Right lobe of liver (tissue), 6 donors: ENCODE data around the gene OSBPL3. TPM values are rescaled to one million over a fixed set of nuclear protein-coding genes. Genes with fewer than 3 reads are reported as not detected.

ENCODE experiments used
- ATAC-seq, 4 donors: fragments of 200-7000 bp; cut with Tn5 transposase; one replicate each; pipeline ENCODE4 v1.9.1; 2020; ENCODE audit warnings: mild to moderate bottlenecking in 4 of 4, moderate library complexity in 4 of 4
- DNase-seq, 3 donors: peaks; one replicate each; pipeline ENCODE4 v3.0.0-alpha.2; 2020
- H3K27ac ChIP-seq, 3 donors: fragments of 200-600 bp; one replicate each; pipeline ENCODE4 v1.8.0; 2022
- H3K27me3 ChIP-seq, 2 donors: fragments of 200-600 bp; one replicate each; pipeline ENCODE4 v1.8.0; 2022
- H3K36me3 ChIP-seq, 4 donors: fragments of 200-600 bp; sonication (generic) in 1 of 4; one replicate each; pipeline versions ENCODE4 v1.5.1 to v1.8.0; 2017 to 2022; ENCODE audit warnings: control low read depth in 1 of 4
- H3K4me1 ChIP-seq, 4 donors: fragments of 200-600 bp; sonication (generic) in 1 of 4; one replicate each; pipeline versions ENCODE4 v1.5.1 to v1.8.0; 2017 to 2022; ENCODE audit warnings: control low read depth in 1 of 4
- H3K4me3 ChIP-seq, 3 donors: fragments of 200-600 bp; one replicate each; pipeline ENCODE4 v1.8.0; 2022
- H3K9me3 ChIP-seq, 4 donors: fragments of 200-600 bp; sonication (generic) in 1 of 4; one replicate each; pipeline versions ENCODE4 v1.5.1 to v1.8.0; 2017 to 2022; ENCODE audit warnings: control low read depth in 1 of 4
- CTCF ChIP-seq, 4 donors: fragments of 200-600 bp in 3 of 4; fragments of 450-650 bp in 1 of 4; IDR thresholded peaks; one replicate each; pipeline versions ENCODE4 v1.5.1 to v1.8.0; 2016 to 2022; ENCODE audit warnings: antibody characterized with exemption in 4 of 4, mild to moderate bottlenecking in 2 of 4
- POLR2A ChIP-seq: fragments of 450-650 bp; IDR thresholded peaks from one replicate; pipeline ENCODE4 v1.6.1; 2017; ENCODE audit warnings: antibody characterized with exemption, mild to moderate bottlenecking
- WGBS: methylation state at CpG from one replicate; pipeline ENCODE4 v1.1.6; 2018; ENCODE audit warnings: low coverage, low lambda C conversion rate; ENCODE audit not compliant: insufficient coverage; ENCODE audit errors: missing lambda C conversion rate; 5-methylcytosine and 5-hydroxymethylcytosine counted together
- intact Hi-C, 2 donors: fragments of 100-400 bp; cut with DNase I; formaldehyde crosslinking; loops; one replicate each; pipeline versions ENCODE4 v1.11.2 to v1.14.1; 2022
- total RNA-seq, 6 experiments: library from RNA; depleted of rRNA in 2 of 6; stranded (reverse); fragments of >200 nt in 2 of 6; fragmentation: NEBNext Ultra II Directional in 3 of 6; extraction: Animal tissue kit (Norgen Biotek cat#: 25700) in 3 of 6; gene quantifications; one replicate each; pipeline versions ENCODE4 v1.1.0 to v1.2.4, GENCODE V29; 2016 to 2023
- donor health status: DM: no; HTN: yes; CAD: no.
- donor health status: DM: no; HTN: no; CAD: no.
- donor health status: DM: no; HTN: no; CAD: no.
- donor health status: DM: no; HTN: yes; CAD: no.
- donor health status: DM: no; HTN: yes; CAD: no.

OSBPL3 gene
- total RNA-seq, 6 experiments from 2014 or later: 0.70 to 8.2 (median 2.4) TPM

DNA sequence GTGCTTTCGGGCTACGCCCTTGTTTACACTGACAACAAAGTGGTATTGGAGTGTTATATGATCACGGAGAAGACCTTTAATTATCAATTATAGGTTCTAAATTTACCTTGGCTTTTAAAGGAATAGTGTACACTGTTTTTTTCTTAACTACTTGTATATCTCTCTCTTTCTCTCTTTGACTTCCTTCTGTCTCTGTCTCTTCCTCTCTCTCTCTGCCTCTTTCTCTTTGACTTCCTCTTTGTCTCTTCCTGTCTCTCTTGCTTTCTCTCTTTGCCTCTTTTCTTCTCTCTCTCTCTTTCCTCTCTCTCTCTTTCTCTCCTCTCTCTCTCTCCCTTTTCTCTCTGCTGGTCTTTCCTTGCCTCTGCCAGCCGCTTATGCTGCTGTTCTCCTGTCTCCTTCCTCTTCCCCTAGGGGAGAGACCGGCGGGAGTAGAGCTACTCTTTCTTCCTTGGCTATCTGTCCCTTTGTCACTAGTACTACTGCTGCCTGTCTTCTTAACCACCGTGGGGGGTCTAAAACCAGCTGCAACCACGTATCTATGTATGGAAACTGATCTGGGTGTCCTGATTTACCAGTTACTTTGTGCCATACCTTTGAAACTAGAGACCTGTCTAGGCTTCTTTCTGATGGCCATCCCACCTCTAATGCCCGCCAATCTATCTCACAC, 185.9 kb downstream of the OSBPL3 start:
- TF ChIP-seq CTCF (IDR thresholded peaks at IDR 0.05) (no peak), POLR2A (no peak)
- no peaks in the 10 kb centered on the region for H3K36me3 ChIP-seq
- no peak overlapping the region for H3K27ac ChIP-seq
- no peaks in the 10 kb centered on the region for H3K9me3 ChIP-seq
- H3K4me1 ChIP-seq: no peaks in the 10 kb centered on the region
- intact Hi-C loops: no loop called here
- WGBS: 64% methylated on average over 7 of the region's 9 CpGs
- ATAC-seq (no peak), DNase-seq (no peak)
- no peak overlapping the region for H3K4me3 ChIP-seq
- H3K27me3 ChIP-seq: no peaks in the 10 kb centered on the region

DNA sequence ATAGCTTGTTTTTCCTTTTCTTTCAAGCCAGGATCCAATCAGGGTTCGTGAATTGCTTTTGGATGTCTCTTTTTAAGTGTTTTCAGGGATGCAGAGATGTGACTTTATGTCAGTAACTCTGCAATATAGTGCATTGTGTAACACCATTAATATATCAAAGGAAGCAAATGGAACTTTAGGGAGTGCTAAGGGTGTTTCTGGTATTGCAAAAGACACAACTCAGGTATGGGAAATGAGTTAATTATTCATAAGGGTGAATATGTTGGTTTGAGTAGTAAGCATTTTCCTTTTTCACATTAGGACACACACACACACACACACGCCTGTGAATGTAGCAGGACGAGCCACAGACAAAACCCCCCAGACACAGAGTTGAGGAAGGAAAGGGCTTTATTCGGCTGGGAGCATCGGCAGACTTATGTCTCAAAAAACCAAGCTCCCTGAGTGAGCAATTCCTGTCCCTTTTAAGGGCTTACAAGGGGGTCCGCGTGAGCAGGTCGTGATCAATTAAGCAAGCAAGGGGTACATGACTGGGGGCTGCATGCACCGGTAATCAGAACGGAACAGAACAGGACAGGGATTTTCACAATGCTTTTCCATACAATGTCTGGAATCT, 190.9 kb downstream of the OSBPL3 start:
- H3K4me1 ChIP-seq: no peaks in the 10 kb centered on the region
- DNase-seq (no peak), ATAC-seq (peak in 1 of 4 donors; percentile 71)
- no peaks in the 10 kb centered on the region for H3K36me3 ChIP-seq
- no peaks in the 10 kb centered on the region for H3K27me3 ChIP-seq
- no peak for TF ChIP-seq POLR2A
- TF ChIP-seq CTCF (IDR thresholded peaks at IDR 0.05): no peak
- no peak overlapping the region for H3K27ac ChIP-seq
- 81% methylated on average over 9 of the region's 10 CpGs for WGBS
- no peaks in the 10 kb centered on the region for H3K9me3 ChIP-seq
- intact Hi-C loops: no loop called here
- H3K4me3 ChIP-seq: no peak overlapping the region

DNA sequence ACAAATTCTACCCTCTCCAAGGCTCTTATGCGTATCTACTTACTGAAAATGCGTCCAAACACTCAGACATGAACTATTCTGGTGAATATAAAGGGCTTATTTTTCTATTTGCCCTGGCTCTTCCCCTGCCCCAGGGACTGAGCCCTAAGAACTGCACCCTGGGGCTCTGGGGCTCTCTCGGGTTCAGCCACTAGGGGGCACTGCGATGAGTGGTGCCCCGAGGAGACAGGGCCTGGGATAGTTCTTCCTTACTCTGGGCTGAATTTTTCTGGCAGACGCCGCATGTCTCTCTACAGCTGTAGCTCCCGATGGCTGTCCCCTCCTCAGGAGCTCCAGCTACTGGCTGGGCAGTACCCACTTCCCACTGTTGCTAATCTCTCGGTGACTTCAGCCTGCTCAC, 191.9 kb downstream of the OSBPL3 start:
- no peak for ATAC-seq
- no peak overlapping the region for H3K27ac ChIP-seq
- 81% methylated on average over 4 of the region's 9 CpGs for WGBS
- DNase-seq: no peak
- no peaks in the 10 kb centered on the region for H3K36me3 ChIP-seq
- TF ChIP-seq CTCF (IDR thresholded peaks at IDR 0.05): peak in 3 of 4 donors; percentile 16 to 35 (median 17)
- TF ChIP-seq POLR2A: no peak
- no peaks in the 10 kb centered on the region for H3K4me1 ChIP-seq
- H3K27me3 ChIP-seq: no peaks in the 10 kb centered on the region
- H3K9me3 ChIP-seq: no peaks in the 10 kb centered on the region
- H3K4me3 ChIP-seq: no peak overlapping the region
- intact Hi-C loops: no loop called here

DNA sequence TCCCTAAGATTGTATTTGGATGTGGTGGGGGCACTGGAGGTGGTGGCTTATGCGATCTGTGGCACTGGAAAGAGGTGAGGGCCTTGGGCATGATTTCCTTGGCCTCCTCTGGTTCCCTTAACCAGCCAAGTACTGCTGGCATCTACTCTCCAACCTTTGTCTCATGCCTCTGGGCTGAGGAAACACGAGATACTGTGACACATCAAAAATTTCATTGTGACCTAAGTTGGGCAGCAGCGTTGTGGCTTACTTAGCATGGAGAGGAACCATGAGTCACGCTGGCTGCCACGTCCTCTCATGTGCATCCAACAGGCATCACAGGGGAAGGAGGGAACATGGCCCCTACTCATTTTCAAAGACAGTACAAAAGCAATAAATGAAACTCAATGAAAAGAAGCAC, 193.0 kb downstream of the OSBPL3 start:
- Histone ChIP-seq H3K27ac (no peak overlapping the region), H3K27me3 (no peaks in the 10 kb centered on the region), H3K4me3 (no peak overlapping the region), H3K4me1 (no peaks in the 10 kb centered on the region), H3K9me3 (no peaks in the 10 kb centered on the region), H3K36me3 (no peaks in the 10 kb centered on the region)
- intact Hi-C loops: no loop called here
- DNase-seq: peak in 1 of 3 donors; percentile 38
- 51% methylated on average over 5 of the region's 5 CpGs for WGBS
- no peak for TF ChIP-seq POLR2A
- TF ChIP-seq CTCF (IDR thresholded peaks at IDR 0.05): no peak
- peak in 1 of 4 donors; percentile 74 for ATAC-seq
